ENCODE results near the gene KCNA5. TPM values are rescaled to one million over a fixed set of nuclear protein-coding genes. Genes with fewer than 3 reads are reported as not detected.

The KCNA5 gene
- total RNA-seq, 3 donors from 2014 or later: 0.44 to 0.66 TPM; not detected in 1

- Histone ChIP-seq H3K36me3 (no peaks in the 10 kb centered on the region), H3K4me1 (no peaks in the 10 kb centered on the region), H3K4me3 (no peak overlapping the region), H3K27me3 (peaks cover 0 to 11% of the 10 kb centered on the region in 2 donors), H3K9me3 (no peaks in the 10 kb centered on the region), H3K27ac (no peak overlapping the region)
- no peak for DNase-seq (ENCODE audit: low spot score in 2 of 2)
- intact Hi-C loops (cut with DNase I; ENCODE audit: low total_unique reads): no loop called here
- TF ChIP-seq POLR2AphosphoS5 (IDR thresholded peaks at IDR 0.05) (no peak), POLR2A (IDR thresholded peaks at IDR 0.05) (no peak)
- TF ChIP-seq, protein P1, sequence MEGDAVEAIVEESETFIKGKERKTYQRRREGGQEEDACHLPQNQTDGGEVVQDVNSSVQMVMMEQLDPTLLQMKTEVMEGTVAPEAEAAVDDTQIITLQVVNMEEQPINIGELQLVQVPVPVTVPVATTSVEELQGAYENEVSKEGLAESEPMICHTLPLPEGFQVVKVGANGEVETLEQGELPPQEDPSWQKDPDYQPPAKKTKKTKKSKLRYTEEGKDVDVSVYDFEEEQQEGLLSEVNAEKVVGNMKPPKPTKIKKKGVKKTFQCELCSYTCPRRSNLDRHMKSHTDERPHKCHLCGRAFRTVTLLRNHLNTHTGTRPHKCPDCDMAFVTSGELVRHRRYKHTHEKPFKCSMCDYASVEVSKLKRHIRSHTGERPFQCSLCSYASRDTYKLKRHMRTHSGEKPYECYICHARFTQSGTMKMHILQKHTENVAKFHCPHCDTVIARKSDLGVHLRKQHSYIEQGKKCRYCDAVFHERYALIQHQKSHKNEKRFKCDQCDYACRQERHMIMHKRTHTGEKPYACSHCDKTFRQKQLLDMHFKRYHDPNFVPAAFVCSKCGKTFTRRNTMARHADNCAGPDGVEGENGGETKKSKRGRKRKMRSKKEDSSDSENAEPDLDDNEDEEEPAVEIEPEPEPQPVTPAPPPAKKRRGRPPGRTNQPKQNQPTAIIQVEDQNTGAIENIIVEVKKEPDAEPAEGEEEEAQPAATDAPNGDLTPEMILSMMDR (IDR thresholded peaks at IDR 0.05): no peak
These were observed 50.9 kb downstream of the KCNA5 start for GRCh38 chr12:5094551-5094950.

- Histone ChIP-seq H3K4me3 (no peak overlapping the region), H3K9me3 (no peaks in the 10 kb centered on the region), H3K4me1 (no peaks in the 10 kb centered on the region), H3K27me3 (peaks cover 0 to 15% of the 10 kb centered on the region in 2 donors), H3K27ac (no peak overlapping the region), H3K36me3 (no peaks in the 10 kb centered on the region)
- DNase-seq (ENCODE audit: low spot score in 2 of 2): no peak
- TF ChIP-seq POLR2AphosphoS5 (IDR thresholded peaks at IDR 0.05) (no peak), POLR2A (IDR thresholded peaks at IDR 0.05) (no peak)
- TF ChIP-seq, protein P1 (IDR thresholded peaks at IDR 0.05): no peak
- intact Hi-C loops (cut with DNase I; ENCODE audit: low total_unique reads): no loop called here
These were observed 51.3 kb downstream of the KCNA5 start for GRCh38 chr12:5094986-5095385.

Other genes starting within 250 kb of the KCNA5 start
- gene KCNA1, start 134.0 kb upstream of the KCNA5 start, total RNA-seq: 1 to 10 TPM in 2 of 3 donors, under 1 TPM in 1; 0.48 to 1.3 (median 1.3) TPM